GM12891 (cell line): Measurements from ENCODE around the gene ZNF594.

Experiments used
- PAX5 ChIP-seq: IDR thresholded peaks from 2 replicates; pipeline ENCODE4 v1.6.1; 2011; ENCODE audit warnings: low read length, moderate library complexity, mild to moderate bottlenecking; ENCODE audit not compliant: insufficient read depth, severe bottlenecking
- POLR2A ChIP-seq: IDR thresholded peaks from 2 replicates; pipeline ENCODE4 v1.6.1; 2011; ENCODE audit warnings: low read depth, low read length, control low read depth
- POLR2AphosphoS5 ChIP-seq: IDR thresholded peaks from 2 replicates; pipeline ENCODE4 v1.6.1; 2011; ENCODE audit warnings: low read depth, low read length, control low read depth
- SPI1 ChIP-seq: IDR thresholded peaks from 2 replicates; pipeline ENCODE4 v1.6.1; 2011; ENCODE audit warnings: low read depth, low read length, control low read depth
- TAF1 ChIP-seq: IDR thresholded peaks from 2 replicates; pipeline ENCODE4 v1.6.1; 2011; ENCODE audit warnings: low read depth, low read length, control low read depth

DNA sequence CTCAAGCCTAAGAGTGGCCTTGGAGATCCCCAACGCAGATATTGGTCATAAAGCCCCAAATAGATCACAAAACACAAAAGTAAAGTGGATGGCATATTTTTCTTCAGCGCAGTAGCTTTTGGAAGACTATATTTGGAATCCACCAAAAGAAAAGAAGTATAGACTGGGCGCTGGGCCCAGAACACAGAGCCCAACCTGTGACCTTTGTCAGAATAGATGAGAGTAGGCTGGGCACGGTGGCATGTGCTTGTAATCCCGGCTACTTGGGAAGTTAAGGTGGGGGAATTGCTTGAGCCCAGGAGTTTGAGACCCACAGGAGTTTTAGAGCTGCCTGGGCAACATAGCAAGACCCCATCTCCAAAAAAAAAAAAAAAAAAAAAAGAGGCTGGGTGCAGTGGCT lies 28.4 kb upstream of the ZNF594 start:
- no peak for TF ChIP-seq POLR2AphosphoS5
- TF ChIP-seq POLR2A = no peak
- TF ChIP-seq SPI1 = no peak
- no peak for TF ChIP-seq TAF1
- no peak for TF ChIP-seq PAX5
